DOHH2 (cell line): ENCODE measurements around the gene PC.

ENCODE experiments used
- H3F3A ChIP-seq: fragments of 200-600 bp; sonication (generic), shearing (Covaris generic); 2 replicates; pipeline ENCODE4 v1.6.0; 2016; ENCODE audit warnings: antibody characterized with exemption, mild to moderate bottlenecking; ENCODE audit not compliant: control insufficient read depth, insufficient read depth
- H3K27ac ChIP-seq: fragments of 200-600 bp; sonication (generic); 2 replicates; pipeline ENCODE4 v1.5.1; 2014; ENCODE audit warnings: low read depth, mild to moderate bottlenecking, low read length, moderate library complexity
- H3K27me3 ChIP-seq: fragments of 200-600 bp; sonication (generic); 2 replicates; pipeline ENCODE4 v1.6.1; 2014; ENCODE audit warnings: mild to moderate bottlenecking, low read length, mixed read lengths; ENCODE audit not compliant: control insufficient read depth
- H3K36me3 ChIP-seq: fragments of 200-600 bp; sonication (generic); 2 replicates; pipeline ENCODE4 v1.6.1; 2014; ENCODE audit warnings: mild to moderate bottlenecking, low read length, moderate library complexity, mixed read lengths; ENCODE audit not compliant: control insufficient read depth
- H3K4me1 ChIP-seq: fragments of 200-600 bp; sonication (generic); 2 replicates; pipeline ENCODE4 v1.6.1; 2014; ENCODE audit warnings: mild to moderate bottlenecking, low read length, mixed read lengths; ENCODE audit not compliant: control insufficient read depth
- H3K4me2 ChIP-seq: fragments of 200-600 bp; sonication (generic); 2 replicates; pipeline ENCODE4 v1.6.0; 2014; ENCODE audit warnings: mild to moderate bottlenecking, low read length, moderate library complexity
- H3K4me3 ChIP-seq: fragments of 200-600 bp; sonication (generic); 2 replicates; pipeline ENCODE4 v1.5.1; 2014; ENCODE audit warnings: mild to moderate bottlenecking, low read length, mixed read lengths
- H3K79me2 ChIP-seq: fragments of 200-600 bp; sonication (generic); 2 replicates; pipeline ENCODE4 v1.6.1; 2014; ENCODE audit warnings: mild to moderate bottlenecking, low read length, mixed read lengths; ENCODE audit not compliant: control insufficient read depth
- H3K9me2 ChIP-seq: fragments of 200-600 bp; sonication (generic); replicated peaks from 2 replicates; pipeline ENCODE4 v1.6.1; 2014; ENCODE audit warnings: mild to moderate bottlenecking, low read length, mixed read lengths; ENCODE audit not compliant: control insufficient read depth
- H3K9me3 ChIP-seq: fragments of 200-600 bp; sonication (generic); 2 replicates; pipeline ENCODE4 v1.6.1; 2014; ENCODE audit warnings: antibody characterized with exemption, low read length, mixed read lengths; ENCODE audit not compliant: control insufficient read depth, insufficient read depth
- H4K20me1 ChIP-seq: fragments of 200-600 bp; sonication (generic); 2 replicates; pipeline ENCODE4 v1.6.0; 2014; ENCODE audit warnings: low read depth, mild to moderate bottlenecking, antibody characterized with exemption, low read length, moderate library complexity; ENCODE audit not compliant: control insufficient read depth, insufficient read depth
- CTCF ChIP-seq: fragments of 200-600 bp; sonication (generic); IDR thresholded peaks from one replicate; pipeline ENCODE4 v1.5.1; 2014; ENCODE audit warnings: antibody characterized with exemption, mild to moderate bottlenecking, low read depth, low read length; ENCODE audit not compliant: poor library complexity, severe bottlenecking
- EZH2phosphoT487 ChIP-seq: fragments of 200-600 bp; sonication (generic); IDR thresholded peaks from 2 replicates; pipeline ENCODE4 v1.6.1; 2017; ENCODE audit warnings: borderline replicate concordance, mild to moderate bottlenecking, antibody characterized with exemption, low read length, moderate library complexity, mixed read lengths

The PC gene

GRCh38 chr11:66914505-66914904 lies 43.7 kb downstream of the PC start:
- Histone ChIP-seq H3K79me2 (no peaks in the 10 kb centered on the region), H4K20me1 (no peaks in the 10 kb centered on the region), H3K27me3 (peaks cover 14% of the 10 kb centered on the region), H3K36me3 (no peaks in the 10 kb centered on the region), H3F3A (no peaks in the 10 kb centered on the region), H3K4me2 (no peak overlapping the region), H3K9me3 (no peaks in the 10 kb centered on the region), H3K27ac (no peak overlapping the region), H3K4me1 (no peaks in the 10 kb centered on the region), H3K9me2 (no peaks in the 10 kb centered on the region), H3K4me3 (no peak overlapping the region)
- TF ChIP-seq CTCF (no peak), EZH2phosphoT487 (no peak)

- Histone ChIP-seq H3K79me2 (no peaks in the 10 kb centered on the region), H3K4me1 (no peaks in the 10 kb centered on the region), H4K20me1 (no peaks in the 10 kb centered on the region), H3K4me3 (no peak overlapping the region), H3K36me3 (no peaks in the 10 kb centered on the region), H3F3A (no peaks in the 10 kb centered on the region), H3K27me3 (peaks cover 11% of the 10 kb centered on the region), H3K9me3 (no peaks in the 10 kb centered on the region), H3K9me2 (no peaks in the 10 kb centered on the region), H3K27ac (no peak overlapping the region), H3K4me2 (no peak overlapping the region)
- TF ChIP-seq EZH2phosphoT487 (no peak), CTCF (no peak)
These were observed 45.3 kb downstream of the PC start for GRCh38 chr11:66912911-66913310.

GRCh38 chr11:66912361-66912760 lies 45.8 kb downstream of the PC start:
- no peaks in the 10 kb centered on the region for H4K20me1 ChIP-seq
- H3K9me2 ChIP-seq = no peaks in the 10 kb centered on the region
- no peaks in the 10 kb centered on the region for H3K4me1 ChIP-seq
- TF ChIP-seq EZH2phosphoT487 (no peak), CTCF (no peak)
- H3F3A ChIP-seq = no peaks in the 10 kb centered on the region
- no peak overlapping the region for H3K4me2 ChIP-seq
- no peak overlapping the region for H3K27ac ChIP-seq
- no peaks in the 10 kb centered on the region for H3K9me3 ChIP-seq
- no peak overlapping the region for H3K4me3 ChIP-seq
- H3K79me2 ChIP-seq = no peaks in the 10 kb centered on the region
- H3K27me3 ChIP-seq = peaks cover 9% of the 10 kb centered on the region
- no peaks in the 10 kb centered on the region for H3K36me3 ChIP-seq

- Histone ChIP-seq H3K36me3 (no peaks in the 10 kb centered on the region), H3F3A (no peaks in the 10 kb centered on the region), H3K9me3 (no peaks in the 10 kb centered on the region), H3K4me3 (no peak overlapping the region), H3K4me1 (no peaks in the 10 kb centered on the region), H3K27ac (no peak overlapping the region), H3K4me2 (no peak overlapping the region), H3K9me2 (no peaks in the 10 kb centered on the region), H3K27me3 (peaks cover 11% of the 10 kb centered on the region), H4K20me1 (no peaks in the 10 kb centered on the region), H3K79me2 (no peaks in the 10 kb centered on the region)
- TF ChIP-seq CTCF (no peak), EZH2phosphoT487 (no peak)
These were observed 47.5 kb downstream of the PC start for GRCh38 chr11:66910669-66911068.
